Epithelial cell of proximal tubule (primary cell): Measurements from ENCODE around the gene ATP11A. TPM values are rescaled to one million over a fixed set of nuclear protein-coding genes. Genes with fewer than 3 reads are reported as not detected.

ENCODE experiments used
- DNase-seq: peaks from one replicate; pipeline ENCODE4 v3.0.0-alpha.2; 2011; ENCODE audit warnings: low read depth
- H3K4me3 ChIP-seq: 2 replicates; pipeline ENCODE4 v1.5.1; 2011; ENCODE audit warnings: low read depth, mild to moderate bottlenecking, low read length
- CTCF ChIP-seq: conservative IDR thresholded peaks from 2 replicates; pipeline ENCODE4 v1.5.1; 2012; ENCODE audit warnings: low read depth, mild to moderate bottlenecking, low read length
- total RNA-seq: library from RNA; depleted of rRNA; stranded (reverse); fragments of >200 nt; gene quantifications from 2 replicates; pipeline ENCODE4 v1.2.3, GENCODE V29; 2015

The ATP11A gene
- total RNA-seq, 1 donor from 2014 or later = 27.2 TPM

- no peak for TF ChIP-seq CTCF
- no peak overlapping the region for H3K4me3 ChIP-seq
- no peak for DNase-seq
Observed at GRCh38 chr13:112818698-112819045, 128.8 kb downstream of the ATP11A start.

GRCh38 chr13:112819111-112819510 lies 129.3 kb downstream of the ATP11A start:
- DNase-seq = no peak
- TF ChIP-seq CTCF = no peak
- no peak overlapping the region for H3K4me3 ChIP-seq

GRCh38 chr13:112819816-112820215 lies 130.0 kb downstream of the ATP11A start:
- no peak overlapping the region for H3K4me3 ChIP-seq
- no peak for DNase-seq
- no peak for TF ChIP-seq CTCF

GRCh38 chr13:112820318-112820717 lies 130.5 kb downstream of the ATP11A start:
- DNase-seq = no peak
- no peak overlapping the region for H3K4me3 ChIP-seq
- TF ChIP-seq CTCF = no peak

- TF ChIP-seq CTCF = no peak
Observed at GRCh38 chr13:112821340-112822055, 131.7 kb downstream of the ATP11A start.

GRCh38 chr13:112822851-112823250 lies 133.0 kb downstream of the ATP11A start:
- no peak for DNase-seq
- no peak overlapping the region for H3K4me3 ChIP-seq
- TF ChIP-seq CTCF = no peak

More at GRCh38 chr13:112821340-112822055, 131.7 kb downstream of the ATP11A start:
- DNase-seq = no peak
- no peak overlapping the region for H3K4me3 ChIP-seq

- H3K4me3 ChIP-seq = no peak overlapping the region
- TF ChIP-seq CTCF = no peak
- no peak for DNase-seq
Observed at GRCh38 chr13:112824429-112824828, 134.6 kb downstream of the ATP11A start.
